Lower leg skin (tissue), 4 donors: ENCODE results near the gene URI1. TPM values are rescaled to one million over a fixed set of nuclear protein-coding genes. Genes with fewer than 3 reads are reported as not detected.
A peak's percentile ranks its signal among the peaks of the same experiment; 100 is the strongest.
"Not testable (repeated sequence)": the region's sequence is repeated elsewhere in the genome, so short reads cannot be mapped to it uniquely, and the experiment has no call there.

Source experiments
- DNase-seq, 2 donors: peaks; one replicate each; pipeline ENCODE4 v3.0.0-alpha.2; 2019; ENCODE audit warnings: low spot score in 2 of 2
- H3K4me3 ChIP-seq: fragments of 200-600 bp; sonication (generic); 2 replicates; pipeline ENCODE4 v1.5.1; 2017; ENCODE audit warnings: mild to moderate bottlenecking, low read depth; ENCODE audit not compliant: poor library complexity, severe bottlenecking
- CTCF ChIP-seq, 3 donors: fragments of 450-650 bp; IDR thresholded peaks; one replicate each; pipeline ENCODE4 v1.5.1; 2016; ENCODE audit warnings: antibody characterized with exemption in 3 of 3, mild to moderate bottlenecking in 3 of 3, moderate library complexity in 2 of 3
- POLR2A ChIP-seq, 2 donors: fragments of 450-650 bp; IDR thresholded peaks; one replicate each; pipeline ENCODE4 v1.6.1; 2016 to 2017; ENCODE audit warnings: antibody characterized with exemption in 2 of 2, mild to moderate bottlenecking in 1 of 2, moderate library complexity in 1 of 2
- WGBS, 2 donors: methylation state at CpG; one replicate each; pipeline ENCODE4 v1.1.5; 2018; 5-methylcytosine and 5-hydroxymethylcytosine counted together
- intact Hi-C: fragments of 100-400 bp; cut with DNase I; formaldehyde crosslinking; loops from one replicate; pipeline ENCODE4 v1.15.0; 2023; ENCODE audit warnings: low total_unique reads
- total RNA-seq, 4 donors: library from RNA; depleted of rRNA; stranded (reverse); fragments of >200 nt; gene quantifications; one replicate each; pipeline ENCODE4 v1.1.0, GENCODE V29; 2016

Gene URI1
- total RNA-seq, 4 donors from 2014 or later: 36.6 to 66.0 (median 53.9) TPM

DNA sequence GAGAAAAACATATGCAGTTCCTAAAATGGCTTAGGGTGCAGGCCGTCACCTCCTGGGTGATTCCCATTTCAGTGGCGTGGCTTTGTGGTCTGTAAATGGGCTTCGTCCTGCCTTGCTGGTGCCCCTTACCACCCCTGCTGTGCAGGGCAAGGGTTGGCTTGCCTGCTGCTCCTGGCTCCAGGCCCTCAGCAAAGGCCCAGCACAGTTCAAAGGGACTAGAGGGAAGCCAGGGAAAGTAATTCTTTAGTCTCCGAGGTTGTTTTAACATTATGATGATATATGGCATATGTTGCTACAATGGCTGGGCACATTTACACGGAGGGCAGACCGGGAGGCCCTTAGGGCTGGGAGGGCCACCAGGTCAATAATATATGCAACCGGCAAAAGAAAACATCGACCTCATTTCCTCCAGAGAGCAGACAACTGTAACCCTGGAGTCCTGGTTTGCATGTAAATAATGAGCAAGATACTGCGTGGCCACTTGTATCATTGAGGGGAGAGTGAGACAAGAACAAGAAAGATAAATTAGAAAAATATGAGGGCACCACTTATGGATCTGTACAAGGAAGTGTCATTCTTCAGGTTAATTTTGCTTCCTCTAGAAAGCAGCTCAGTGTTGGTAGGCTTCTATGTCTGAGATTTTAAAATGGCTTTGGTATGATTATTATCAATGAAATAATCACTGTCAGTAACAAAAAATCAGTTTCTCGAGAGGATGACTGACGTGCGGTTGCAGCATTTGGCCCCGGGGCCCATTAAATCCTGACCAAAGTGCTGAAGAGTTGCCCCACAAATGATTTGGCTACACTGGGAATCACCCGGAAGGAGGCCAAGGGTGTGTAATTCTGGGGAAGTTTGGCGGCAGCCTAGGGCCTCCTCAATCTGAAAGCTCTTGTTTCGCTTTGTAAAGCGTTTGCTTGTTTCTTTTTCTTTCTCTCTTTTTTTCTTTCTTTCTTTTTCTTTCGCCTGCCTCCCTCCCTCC, 32.8 kb upstream of the URI1 start:
- 43 to 46% methylated on average over 18 of the region's 18 CpGs for WGBS, 2 donors
- TF ChIP-seq CTCF (IDR thresholded peaks at IDR 0.05): no peak
- no peak for TF ChIP-seq POLR2A (IDR thresholded peaks at IDR 0.05)
- DNase-seq: peak in 1 of 2 donors; percentile 77
- intact Hi-C loops: no loop called here
- H3K4me3 ChIP-seq: no peak overlapping the region

DNA sequence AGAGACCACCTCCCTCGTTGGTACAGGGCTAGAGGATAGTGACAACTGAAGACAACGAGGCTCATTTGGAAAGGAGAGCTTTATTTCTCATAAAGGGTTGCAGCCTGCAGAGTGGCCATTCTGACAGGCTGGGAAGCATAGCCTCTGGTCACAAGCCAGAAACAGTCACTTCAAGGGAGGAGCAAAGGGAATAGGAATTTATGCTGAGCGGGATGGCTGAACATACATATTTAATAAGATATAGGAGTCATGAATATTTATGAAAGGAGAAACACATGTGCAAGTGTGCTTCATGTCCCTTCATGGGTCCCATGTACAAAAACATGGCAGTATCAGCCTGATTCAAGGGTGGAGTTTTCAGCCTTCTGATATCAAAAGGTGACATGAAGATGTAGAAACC, 27.1 kb upstream of the URI1 start:
- no peak overlapping the region for H3K4me3 ChIP-seq
- intact Hi-C loops: no loop called here
- no peak for TF ChIP-seq POLR2A (IDR thresholded peaks at IDR 0.05)
- no peak for TF ChIP-seq CTCF (IDR thresholded peaks at IDR 0.05)
- DNase-seq: no peak
- 33 to 43% methylated on average over 3 of the region's 3 CpGs for WGBS, 2 donors

- DNase-seq, intact Hi-C loops, H3K4me3 ChIP-seq: not testable (repeated sequence)
- whole genome bisulfite sequencing, 2 donors: 80 to 90% methylated on average over 1 to 2 of the region's 2 CpGs
Observed at GRCh38 chr19:29915832-29916231, 26.2 kb upstream of the URI1 start.

GRCh38 chr19:29917911-29918310, 24.1 kb upstream of the URI1 start:
- 90% methylated on average over 7 of the region's 7 CpGs for WGBS, 2 donors
- H3K4me3 ChIP-seq: no peak overlapping the region
- peak in 1 of 2 donors; percentile 46 for DNase-seq
- TF ChIP-seq POLR2A (IDR thresholded peaks at IDR 0.05) (no peak), CTCF (IDR thresholded peaks at IDR 0.05) (no peak)
- intact Hi-C loops: no loop called here

DNA sequence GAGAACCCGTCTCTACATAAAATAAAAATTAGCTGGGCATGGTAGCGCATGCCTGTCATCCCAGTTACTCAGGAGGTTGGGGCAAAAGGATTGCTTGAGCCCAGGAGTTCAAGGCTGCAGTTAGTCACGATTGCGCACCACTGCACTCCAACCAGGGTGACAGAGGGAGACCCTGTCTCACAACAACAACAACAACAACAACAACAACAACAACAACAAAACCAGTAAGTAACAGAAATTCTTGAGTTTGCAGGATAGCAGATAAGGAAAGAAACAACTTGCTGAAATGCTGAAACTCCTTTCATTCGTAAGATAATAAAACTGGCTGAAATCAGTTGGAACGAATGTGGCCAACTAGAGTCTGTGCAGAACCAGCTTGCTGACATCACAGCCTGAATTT, 23.1 kb upstream of the URI1 start:
- no peak overlapping the region for H3K4me3 ChIP-seq
- TF ChIP-seq POLR2A (IDR thresholded peaks at IDR 0.05) (no peak), CTCF (IDR thresholded peaks at IDR 0.05) (no peak)
- intact Hi-C loops: no loop called here
- DNase-seq: peak in 1 of 2 donors; percentile 23
- 79 to 85% methylated on average over 6 of the region's 6 CpGs for WGBS, 2 donors

DNA sequence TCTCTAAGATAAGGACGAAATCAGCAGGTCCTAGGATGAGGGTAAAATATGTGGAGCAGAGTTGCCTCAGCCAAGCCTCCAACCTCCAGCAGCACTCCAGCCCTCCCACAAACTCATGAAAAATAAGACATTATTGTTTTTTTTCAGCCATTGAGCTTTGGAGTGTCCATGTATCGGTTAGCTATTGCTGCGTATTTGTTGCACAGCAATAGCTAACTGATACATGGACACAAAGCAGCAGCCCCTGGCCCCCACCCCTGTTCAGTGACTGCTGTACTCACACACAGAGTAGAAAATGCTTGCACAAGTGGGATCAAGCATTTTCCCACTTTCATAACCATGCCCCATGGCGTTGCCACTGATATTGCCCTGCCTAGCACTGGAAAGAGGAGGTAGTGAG, 19.1 kb upstream of the URI1 start:
- peak in 1 of 2 donors; percentile 46 for DNase-seq
- 86 to 91% methylated on average over 4 of the region's 4 CpGs for WGBS, 2 donors
- TF ChIP-seq CTCF (IDR thresholded peaks at IDR 0.05) (no peak), POLR2A (IDR thresholded peaks at IDR 0.05) (no peak)
- intact Hi-C loops: no loop called here
- H3K4me3 ChIP-seq: no peak overlapping the region
